T-helper 1 cell treated with Interleukin-12 subunit alpha and Interleukin-12 subunit beta and Interleukin-4 antibody, amounts not matched to agents 30 ng/mL and 1 ng/mL, for 36 hours (primary cell): ENCODE results near the gene TESK1. TPM values are rescaled to one million over a fixed set of nuclear protein-coding genes. Genes with fewer than 3 reads are reported as not detected.
"Not testable (repeated sequence)": the region's sequence is repeated elsewhere in the genome, so short reads cannot be mapped to it uniquely, and the experiment has no call there.

ENCODE experiments used
- intact Hi-C: fragments of 100-400 bp; cut with micrococcal nuclease; formaldehyde crosslinking; loops from one replicate; pipeline ENCODE4 v1.15.1; 2024
- total RNA-seq: library from RNA; stranded (reverse); gene quantifications from 2 replicates; pipeline ENCODE4 v1.2.3, GENCODE V29; 2022

Gene TESK1
- total RNA-seq, 1 donor from 2014 or later: 32.6 TPM

DNA sequence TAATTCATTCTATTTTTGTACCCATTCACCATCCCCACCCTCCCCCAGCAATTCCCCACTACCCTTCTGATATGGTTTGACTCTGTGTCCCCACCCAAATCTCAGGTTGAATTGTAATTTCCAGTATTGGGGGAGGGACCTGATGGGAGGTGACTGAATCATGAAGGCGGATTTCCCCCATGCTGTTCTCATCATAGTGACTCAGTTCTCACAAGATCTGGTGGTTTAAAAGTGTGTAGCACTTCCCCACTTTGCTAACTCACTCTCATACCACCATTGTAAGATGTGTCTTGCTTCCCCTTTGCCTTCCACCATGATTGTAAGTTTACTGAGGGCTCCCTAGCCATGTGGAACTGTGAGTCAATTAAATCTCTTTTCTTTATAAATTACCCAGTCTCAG lies 25.9 kb upstream of the TESK1 start:
- intact Hi-C loops: no loop called here

DNA sequence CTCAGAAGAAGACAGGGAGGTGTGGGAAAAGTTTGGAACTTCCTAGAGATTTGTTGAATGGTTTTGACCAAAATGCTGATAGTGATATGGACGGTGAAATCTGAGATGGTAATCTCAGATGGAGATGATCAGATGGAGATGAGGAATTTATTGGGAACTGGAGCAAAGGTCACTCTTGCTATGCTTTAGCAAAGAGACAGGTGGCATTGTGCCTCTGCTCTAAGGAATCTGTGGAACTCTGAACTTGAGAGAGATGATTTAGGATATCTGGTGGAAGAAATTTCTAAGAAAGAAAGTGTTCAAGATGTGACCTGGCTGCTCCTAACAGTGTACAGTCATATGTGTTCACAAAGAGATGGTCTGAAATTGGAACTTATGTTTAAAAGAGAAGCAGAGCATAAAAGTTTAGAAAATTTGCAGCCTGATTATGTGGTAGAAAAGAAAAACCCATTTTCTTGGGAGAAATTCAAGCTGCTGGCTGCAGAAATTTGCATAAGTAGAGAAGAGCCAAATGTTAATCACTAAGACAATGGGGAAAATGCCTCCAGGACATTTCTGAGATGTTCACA lies 25.3 kb upstream of the TESK1 start:
- intact Hi-C loops: not testable (repeated sequence)

DNA sequence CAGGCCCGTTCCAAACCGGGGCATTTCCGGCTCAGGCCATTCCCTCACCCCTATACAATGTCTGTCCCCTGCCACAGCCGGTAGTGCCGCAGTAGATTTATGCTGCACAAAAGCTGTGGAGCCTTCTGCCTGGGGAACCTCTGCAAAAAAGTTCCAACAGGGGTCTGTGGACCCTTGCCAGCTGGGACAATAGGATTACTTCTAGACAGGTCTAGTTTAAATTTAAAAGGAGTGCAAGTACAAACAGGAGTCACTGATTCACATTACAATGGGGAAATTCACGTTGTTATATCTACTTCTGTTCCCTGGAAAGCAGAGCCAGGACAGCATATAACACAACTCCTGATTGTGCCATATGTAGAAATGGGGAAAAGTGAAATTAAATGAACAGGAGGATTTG lies 21.5 kb upstream of the TESK1 start:
- intact Hi-C loops: not testable (repeated sequence)

DNA sequence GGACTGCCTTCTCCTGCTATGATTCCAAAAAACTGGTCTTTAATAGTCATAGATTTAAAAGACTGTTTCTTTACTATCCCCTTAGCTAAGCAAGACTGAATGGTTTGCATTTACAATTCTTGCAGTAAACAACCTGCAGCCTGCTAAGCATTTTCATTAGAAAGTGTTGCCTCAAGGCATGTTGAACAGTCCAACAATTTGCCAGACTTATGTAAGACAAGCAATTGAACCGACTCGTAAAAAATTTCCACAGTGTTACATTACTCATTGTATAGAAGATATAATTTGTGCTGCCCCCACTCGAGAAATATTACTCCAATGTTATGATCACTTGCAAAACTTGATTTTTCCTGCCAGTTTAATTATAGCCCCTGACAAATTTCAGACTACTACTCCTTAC lies 20.4 kb upstream of the TESK1 start:
- intact Hi-C loops: not testable (repeated sequence)

DNA sequence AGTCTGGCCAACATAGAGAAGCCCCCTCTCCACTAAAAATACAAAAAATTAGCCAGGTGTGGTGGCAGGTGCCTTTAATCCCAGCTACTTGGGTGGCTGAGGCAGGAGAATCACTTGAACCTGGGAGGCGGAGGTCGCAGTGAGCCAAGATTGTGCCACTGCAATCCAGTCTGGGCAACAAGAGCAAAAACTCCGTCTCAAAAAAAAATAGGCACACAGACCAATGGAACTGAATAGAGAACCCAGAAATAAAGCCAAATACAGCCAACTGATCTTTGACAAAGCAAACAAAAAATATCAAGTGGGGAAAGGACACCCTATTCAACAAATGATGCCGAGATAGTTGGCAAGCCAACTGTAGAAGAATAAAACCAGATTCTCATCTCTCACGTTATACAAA lies 16.6 kb upstream of the TESK1 start:
- intact Hi-C loops: not testable (repeated sequence)

DNA sequence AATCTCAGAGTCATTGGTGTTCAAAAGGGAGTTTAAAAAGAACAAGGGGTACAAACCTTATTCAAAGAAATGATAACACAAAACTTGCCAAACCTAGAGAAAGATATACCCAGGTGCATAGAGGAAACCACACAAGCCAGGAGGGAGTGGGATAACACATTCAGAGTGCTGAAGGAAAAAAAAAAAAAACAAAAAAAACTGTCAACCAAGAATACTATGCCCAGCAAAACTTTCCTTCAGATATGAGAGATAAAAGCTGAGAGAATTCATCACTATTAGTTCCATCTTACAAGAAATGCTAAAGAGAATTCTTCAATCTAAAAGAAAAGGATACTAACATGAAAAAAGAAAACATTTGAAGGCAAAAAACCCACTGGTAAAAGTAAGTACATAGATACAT lies 11.5 kb upstream of the TESK1 start:
- intact Hi-C loops: no loop called here

DNA sequence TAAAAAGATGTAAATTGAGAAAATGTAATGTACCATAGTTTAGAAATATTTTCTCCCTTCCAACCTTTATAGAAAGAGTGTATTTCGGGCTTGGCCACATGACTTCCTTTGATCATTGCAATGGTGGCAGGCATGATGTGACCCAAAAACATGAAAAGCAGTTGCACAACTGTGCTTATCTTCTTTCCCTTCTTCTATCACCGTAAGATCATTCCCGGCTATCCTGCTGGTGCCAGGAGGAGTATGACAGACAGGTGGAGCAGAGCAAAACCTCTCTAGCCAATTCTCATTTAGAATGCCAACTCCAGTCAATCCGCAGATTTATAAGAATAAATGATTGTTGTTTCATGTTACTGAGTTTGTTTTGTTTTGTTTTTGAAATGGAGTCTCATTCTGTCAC lies 10.6 kb upstream of the TESK1 start:
- intact Hi-C loops: no loop called here

DNA sequence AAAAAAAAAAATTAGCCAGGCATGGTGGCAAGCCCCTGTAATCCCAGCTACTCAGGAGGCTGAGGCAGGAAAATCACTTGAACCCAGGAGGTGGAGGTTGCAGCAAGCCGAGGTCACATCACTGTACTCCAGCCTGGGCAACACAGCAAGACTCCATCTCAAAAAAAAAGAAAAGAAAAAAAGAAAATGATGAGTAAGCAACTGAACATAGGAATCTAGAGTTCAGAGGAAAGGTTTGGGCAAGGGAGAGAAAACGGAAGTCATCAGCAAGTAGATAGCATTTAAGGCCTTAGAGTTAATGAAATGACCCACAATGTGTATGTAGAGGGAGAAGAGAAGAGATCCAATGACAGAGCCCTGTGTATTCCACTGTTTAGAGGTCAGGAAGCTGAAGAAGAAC lies 8.2 kb upstream of the TESK1 start:
- intact Hi-C loops: not testable (repeated sequence)

DNA sequence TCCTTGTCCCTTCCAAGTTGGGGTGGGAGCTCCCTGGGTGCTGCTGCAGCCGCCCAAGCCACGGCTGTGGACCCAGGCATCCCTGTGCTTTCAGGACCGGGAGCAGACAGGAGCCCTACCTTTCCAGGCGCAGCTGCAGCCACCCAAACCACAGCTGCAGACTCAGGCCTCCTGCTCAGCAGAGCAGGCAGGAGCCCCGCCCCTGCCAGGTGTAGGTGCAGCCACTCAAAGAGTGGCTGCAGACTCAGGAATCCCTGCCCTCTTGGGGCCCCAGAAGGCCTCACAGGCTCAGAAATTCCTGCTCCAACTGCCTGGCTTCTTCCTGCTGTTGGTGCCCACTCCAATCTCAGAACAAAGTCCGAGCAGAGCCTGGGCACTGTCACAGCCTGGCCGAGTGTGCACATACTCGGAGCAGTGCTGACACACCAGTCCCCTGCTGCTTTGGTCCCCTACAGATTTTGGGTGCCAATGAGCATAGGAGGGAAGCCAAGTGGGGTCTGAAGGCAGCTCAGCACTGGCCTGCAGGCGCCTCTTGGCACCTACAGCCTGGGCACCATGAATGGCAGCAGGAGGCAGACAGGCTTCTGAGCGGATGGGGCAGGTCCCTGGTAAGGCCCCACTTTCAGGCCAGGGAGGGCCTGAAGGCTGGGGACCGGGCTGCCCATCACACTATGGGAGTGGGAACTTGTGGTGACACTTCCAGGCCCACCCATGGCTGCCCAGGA lies 6.0 kb upstream of the TESK1 start:
- intact Hi-C loops: no loop called here

DNA sequence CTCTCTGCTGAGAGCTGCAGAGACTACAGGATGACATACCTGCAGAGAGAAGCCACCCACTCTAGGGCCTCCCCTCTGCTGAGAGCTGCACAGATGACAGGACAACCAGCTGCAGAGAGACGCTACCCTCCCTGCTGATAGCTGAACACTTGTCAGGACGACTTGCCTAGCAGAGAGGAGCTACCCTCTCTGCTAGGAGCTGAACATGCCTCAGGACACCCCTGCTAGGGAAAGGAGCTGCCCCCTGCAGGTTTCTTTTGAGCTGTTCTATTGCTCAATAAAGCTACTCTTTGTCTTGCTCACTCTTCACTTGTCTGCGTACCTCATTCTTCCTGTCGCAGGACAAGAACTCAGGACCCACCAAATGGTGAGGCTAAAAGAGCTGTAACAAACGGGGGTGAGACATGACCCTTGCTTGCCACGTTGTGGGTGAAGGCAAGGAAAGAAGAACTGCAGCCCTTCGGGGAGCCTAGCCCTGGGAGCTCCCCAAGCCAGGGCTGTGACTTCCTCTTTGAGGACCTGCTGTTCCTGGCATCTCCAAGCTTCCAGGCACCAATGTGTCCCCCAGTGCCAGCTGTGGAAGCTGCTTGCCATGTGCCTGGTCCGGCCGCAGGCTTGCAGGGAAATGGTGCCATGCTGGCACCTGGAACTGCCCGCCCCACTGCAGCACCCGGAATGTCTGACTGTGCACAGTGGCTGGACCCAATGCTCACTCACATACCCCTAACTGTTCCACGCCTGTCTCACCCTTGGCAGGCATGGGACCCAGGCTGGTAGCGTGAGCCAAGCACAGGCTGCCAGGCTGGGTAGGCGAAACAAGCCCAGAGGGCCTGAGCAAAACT lies 5.1 kb upstream of the TESK1 start:
- intact Hi-C loops: loop anchor here (1.0 to 5.0 kb wide), 4 partner anchors 119 to 1223 kb away; partner anchors contain the start of genes MYORG and UNC13B

DNA sequence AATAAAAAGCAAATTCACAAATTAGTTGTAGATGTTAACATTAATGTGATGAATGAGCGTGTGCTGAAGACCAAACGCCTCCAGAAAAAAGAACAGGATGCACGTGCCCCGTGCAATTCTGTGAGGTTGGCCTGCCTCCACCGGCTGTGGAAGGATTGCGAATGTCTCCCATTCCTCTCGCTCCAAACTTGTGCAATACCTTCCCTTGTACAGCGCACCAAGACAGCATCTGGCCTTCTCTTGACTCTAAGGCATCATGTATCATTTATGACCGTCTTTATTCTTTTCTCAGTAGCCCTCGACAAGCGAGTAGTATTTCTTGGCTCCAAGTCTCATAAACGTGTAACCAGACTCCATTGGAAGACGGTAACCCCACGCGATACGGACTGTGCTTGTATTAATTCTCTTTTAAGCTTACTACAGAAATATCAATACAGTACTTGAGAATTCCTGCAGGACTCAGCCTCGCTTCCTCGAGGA lies 1.5 kb upstream of the TESK1 start:
- intact Hi-C loops: loop anchor here (1.0 to 5.0 kb wide), 5 partner anchors 93 to 1226 kb away; partner anchors contain the start of genes MYORG and UNC13B

DNA sequence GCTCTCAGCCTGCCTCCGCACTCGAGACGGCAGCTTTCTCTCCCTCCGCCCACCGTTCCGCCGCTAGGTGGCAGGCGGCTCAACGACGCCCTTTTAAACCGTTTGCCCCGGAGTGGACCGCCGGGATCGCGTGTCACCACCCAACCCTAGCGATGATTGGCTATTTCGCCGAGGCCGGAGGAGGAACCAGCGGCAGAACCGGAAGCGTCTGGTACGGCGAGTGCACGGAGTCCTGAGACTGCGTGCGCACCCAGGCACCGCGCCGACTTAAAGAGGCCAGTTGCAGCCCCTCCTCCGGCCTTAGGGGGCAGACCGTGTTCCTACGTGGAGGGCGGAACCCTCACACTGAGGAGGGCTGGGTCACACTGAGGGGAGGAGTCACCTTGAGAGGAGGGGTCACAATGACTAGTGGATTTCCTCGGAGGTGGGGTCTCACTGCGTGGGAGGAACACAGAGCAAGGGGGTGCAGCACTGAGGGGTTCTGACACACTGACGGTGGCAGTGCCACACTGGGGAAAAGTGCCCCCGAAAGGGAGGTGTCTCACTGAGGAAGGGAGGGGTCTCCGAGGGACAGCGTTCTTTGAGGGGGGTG lies 980 bp upstream of the TESK1 start:
- intact Hi-C loops: loop anchor here (1.0 to 5.0 kb wide), 23 partner anchors 15 to 1227 kb away; partner anchors contain the start of genes ARHGEF39, CCDC107, CREB3 and DNAI1

DNA sequence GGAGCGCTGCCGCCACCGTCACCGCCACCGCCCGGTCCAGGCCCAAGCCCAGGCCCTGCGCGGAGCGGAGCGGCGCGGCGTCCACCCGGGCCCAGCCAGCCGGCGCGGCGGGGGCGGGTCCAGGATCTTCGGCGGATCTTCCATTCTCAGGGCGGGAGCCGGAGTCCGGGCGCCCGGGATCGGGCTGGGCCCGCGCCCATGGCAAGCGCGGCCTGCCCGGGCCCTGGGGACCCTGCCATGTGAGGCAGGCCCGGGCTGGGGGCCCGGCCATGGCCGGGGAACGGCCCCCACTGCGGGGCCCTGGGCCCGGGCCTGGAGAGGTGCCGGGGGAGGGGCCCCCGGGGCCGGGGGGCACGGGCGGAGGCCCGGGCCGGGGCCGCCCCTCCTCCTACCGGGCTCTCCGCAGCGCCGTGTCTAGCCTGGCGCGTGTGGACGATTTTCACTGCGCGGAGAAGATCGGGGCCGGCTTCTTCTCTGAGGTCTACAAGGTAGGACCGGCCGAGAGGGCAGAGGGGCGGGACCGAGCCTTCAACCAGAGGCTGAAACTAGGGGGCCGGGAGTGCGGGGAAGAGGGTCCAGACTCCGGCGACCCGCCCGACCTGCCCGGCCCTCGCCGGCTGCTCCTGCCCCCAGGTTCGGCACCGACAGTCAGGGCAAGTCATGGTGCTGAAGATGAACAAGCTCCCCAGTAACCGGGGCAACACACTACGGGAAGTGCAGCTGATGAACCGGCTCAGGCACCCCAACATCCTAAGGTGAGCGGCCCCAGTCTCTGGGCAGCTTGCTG lies 482 bp downstream of the TESK1 start:
- intact Hi-C loops: loop anchor here (2.0 kb wide), 1 partner anchor 125 kb away; no protein-coding TSS in a partner anchor

DNA sequence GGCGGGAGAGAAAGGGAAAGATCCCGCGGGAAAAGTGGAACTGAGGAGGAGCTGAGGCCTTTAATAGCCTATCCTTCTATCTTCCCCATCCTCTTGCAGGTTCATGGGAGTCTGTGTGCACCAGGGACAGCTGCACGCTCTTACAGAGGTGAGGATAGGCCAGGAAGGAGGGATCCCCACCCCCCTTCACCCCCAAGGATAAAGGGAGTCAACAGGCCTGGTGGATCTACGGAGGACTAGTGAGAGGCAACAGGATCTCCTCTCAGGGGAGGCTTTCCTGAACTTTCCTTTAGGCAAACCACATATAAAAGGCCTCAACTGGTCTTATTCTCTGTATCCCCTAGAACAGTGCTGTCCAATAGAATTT lies 1.1 kb downstream of the TESK1 start:
- intact Hi-C loops: no loop called here

DNA sequence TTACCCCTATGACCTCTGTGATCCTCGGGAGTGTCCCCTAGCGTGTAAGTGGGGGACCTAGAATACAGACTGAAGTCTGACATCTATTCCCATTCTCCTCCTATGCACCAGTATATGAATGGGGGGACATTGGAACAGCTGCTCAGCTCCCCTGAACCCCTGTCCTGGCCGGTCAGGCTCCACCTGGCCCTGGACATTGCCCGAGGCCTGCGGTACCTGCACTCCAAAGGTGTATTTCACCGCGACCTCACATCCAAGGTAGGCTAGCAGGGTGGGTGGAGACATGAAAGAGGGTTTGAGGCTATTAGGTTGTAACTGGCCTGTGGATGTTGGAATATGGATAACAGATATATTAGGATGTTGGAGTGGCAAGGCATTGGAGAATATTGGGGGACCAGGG lies 1.7 kb downstream of the TESK1 start:
- intact Hi-C loops: no loop called here

DNA sequence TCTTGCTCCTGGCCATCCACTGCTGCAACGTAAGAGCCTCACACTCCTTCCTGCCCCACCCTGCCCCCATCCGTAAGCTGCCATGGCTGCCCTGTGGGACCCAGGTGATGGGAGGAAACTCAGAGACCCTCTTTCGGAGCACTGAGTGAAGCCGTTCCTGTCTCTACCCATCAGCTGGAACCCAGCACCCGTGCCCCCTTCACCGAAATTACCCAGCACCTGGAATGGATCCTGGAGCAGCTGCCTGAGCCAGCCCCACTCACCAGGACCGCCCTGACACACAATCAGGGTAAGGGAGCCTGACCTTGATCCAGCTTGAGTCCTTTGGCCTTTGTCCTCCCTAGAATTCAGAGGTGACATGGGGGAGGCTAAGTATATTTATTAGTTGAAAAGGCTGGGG lies 3.2 kb downstream of the TESK1 start:
- intact Hi-C loops: no loop called here

DNA sequence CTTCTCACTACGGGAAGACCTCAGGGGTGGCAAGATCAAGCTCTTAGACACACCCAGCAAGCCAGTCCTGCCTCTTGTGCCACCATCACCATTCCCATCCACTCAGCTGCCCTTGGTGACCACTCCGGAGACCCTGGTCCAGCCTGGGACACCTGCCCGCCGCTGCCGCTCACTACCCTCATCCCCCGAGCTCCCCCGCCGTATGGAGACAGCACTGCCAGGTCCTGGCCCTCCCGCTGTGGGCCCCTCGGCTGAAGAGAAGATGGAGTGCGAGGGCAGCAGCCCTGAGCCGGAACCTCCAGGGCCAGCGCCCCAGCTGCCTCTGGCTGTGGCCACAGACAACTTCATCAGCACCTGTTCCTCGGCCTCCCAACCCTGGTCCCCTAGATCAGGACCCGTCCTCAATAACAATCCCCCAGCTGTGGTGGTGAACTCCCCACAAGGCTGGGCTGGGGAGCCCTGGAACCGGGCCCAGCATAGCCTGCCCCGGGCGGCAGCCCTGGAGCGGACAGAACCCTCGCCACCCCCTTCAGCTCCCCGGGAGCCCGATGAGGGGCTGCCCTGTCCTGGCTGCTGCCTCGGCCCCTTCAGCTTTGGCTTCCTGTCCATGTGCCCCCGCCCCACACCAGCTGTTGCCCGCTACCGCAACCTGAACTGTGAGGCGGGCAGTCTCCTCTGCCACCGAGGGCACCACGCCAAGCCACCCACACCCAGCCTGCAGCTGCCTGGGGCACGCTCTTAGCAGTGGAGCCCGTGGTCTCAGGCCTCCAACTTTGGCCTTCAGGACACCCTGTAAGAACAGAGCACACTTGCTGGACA lies 4.1 kb downstream of the TESK1 start:
- intact Hi-C loops: no loop called here

DNA sequence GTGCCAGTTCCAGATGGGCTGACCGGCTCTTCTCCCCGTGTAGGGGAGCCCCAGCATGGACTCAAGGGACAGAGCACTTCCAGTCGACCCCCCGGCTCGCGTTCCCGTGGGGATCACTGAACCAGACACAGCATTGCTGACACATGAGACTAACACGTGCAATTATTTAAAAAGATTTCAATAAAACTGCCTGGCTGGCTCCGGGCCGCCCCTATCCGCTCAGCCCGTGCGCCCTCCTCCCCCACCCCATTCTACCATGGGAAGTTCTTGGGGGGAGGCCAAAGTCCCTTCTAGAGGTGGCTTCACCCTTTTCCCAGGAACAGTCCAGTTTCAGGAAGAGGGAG lies 4.7 kb downstream of the TESK1 start:
- intact Hi-C loops: no loop called here

DNA sequence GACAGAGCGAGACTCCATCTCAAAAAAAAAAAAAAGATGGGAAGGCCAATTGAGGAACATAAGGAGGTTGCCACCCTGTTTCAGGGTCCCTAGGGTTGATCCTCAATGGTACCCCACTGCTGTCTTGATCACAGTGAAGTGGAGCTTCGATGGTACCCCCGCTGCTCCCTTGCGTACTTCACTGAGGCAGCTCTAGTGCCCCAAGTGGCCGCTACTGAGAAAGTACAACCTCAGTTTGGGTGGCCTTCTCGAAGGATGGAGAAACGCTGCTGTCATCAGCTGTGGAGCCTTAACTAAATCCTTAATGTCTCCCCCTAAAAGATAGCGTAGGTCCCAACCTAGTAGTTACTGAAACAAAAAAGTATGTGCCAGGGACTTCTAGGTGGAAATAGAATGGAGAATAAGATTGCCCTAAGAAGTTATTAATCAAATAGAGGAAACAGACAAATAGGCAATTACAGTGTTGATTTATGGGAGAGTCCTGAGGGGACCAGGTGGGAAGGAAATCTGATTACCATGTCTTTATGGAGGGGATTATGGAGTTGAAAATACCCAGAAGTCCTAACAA lies 6.3 kb downstream of the TESK1 start:
- intact Hi-C loops: no loop called here

DNA sequence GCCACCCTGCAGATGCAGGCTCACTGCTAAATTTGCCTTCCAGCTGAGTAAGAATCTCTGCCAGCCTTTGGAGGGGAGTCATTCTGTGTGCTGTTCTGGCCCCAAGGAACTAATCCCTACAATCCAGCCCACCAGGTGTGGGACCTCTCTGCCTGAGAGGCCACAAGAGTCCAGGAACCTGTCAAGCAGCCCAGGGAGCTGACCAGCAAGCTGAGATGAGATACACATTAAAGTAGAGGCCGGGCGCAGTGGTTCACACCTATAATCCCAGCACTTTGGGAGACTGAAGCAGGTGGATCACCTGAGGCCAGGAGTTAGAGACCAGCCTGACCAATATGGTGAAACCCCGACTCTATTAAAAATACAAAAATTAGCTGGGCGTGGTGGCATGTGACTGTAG lies 7.0 kb downstream of the TESK1 start:
- intact Hi-C loops: not testable (repeated sequence)
